Smooth muscle cell (in vitro differentiated cells): ENCODE measurements around the gene RPRD1B. TPM values are rescaled to one million over a fixed set of nuclear protein-coding genes. Genes with fewer than 3 reads are reported as not detected.
A peak's percentile ranks its signal among the peaks of the same experiment; 100 is the strongest.

Experiments used
- DNase-seq: peaks from one replicate; lab custom pipeline; 2025; ENCODE audit not compliant: unreplicated experiment; lab: John Stamatoyannopoulos, UW
- H2AFZ ChIP-seq: fragments of 200-600 bp; sonication (generic); 2 replicates; pipeline ENCODE4 v1.6.0; 2016; ENCODE audit warnings: antibody characterized with exemption, low read depth, mild to moderate bottlenecking
- H3F3A ChIP-seq: fragments of 200-600 bp; sonication (generic); 2 replicates; pipeline ENCODE4 v1.6.0; 2017; ENCODE audit warnings: antibody characterized with exemption, low read depth
- H3K27ac ChIP-seq: fragments of 200-600 bp; sonication (generic); 2 replicates; pipeline ENCODE4 v1.5.1; 2016; ENCODE audit warnings: low read depth, mild to moderate bottlenecking
- H3K27me3 ChIP-seq: fragments of 200-600 bp; sonication (generic); 2 replicates; pipeline ENCODE4 v1.6.1; 2016; ENCODE audit warnings: low read depth, mild to moderate bottlenecking
- H3K36me3 ChIP-seq: fragments of 200-600 bp; sonication (generic); 2 replicates; pipeline ENCODE4 v1.5.1; 2016; ENCODE audit warnings: low read depth
- H3K4me1 ChIP-seq: fragments of 200-600 bp; sonication (generic); 2 replicates; pipeline ENCODE4 v1.5.1; 2016; ENCODE audit warnings: low read depth
- H3K4me2 ChIP-seq: fragments of 200-600 bp; sonication (generic); 2 replicates; pipeline ENCODE4 v1.6.0; 2016; ENCODE audit warnings: mild to moderate bottlenecking
- H3K4me3 ChIP-seq: fragments of 200-600 bp; sonication (generic); 2 replicates; pipeline ENCODE4 v1.5.1; 2016; ENCODE audit warnings: mild to moderate bottlenecking
- H3K79me2 ChIP-seq: fragments of 200-600 bp; sonication (generic); 2 replicates; pipeline ENCODE4 v1.6.0; 2016; ENCODE audit warnings: low read depth, mild to moderate bottlenecking
- H3K9ac ChIP-seq: fragments of 200-600 bp; sonication (generic); 2 replicates; pipeline ENCODE4 v1.6.0; 2016; ENCODE audit warnings: low read depth
- H3K9me3 ChIP-seq: fragments of 200-600 bp; sonication (generic); replicated peaks from 2 replicates; pipeline ENCODE4 v1.5.1; 2016; ENCODE audit warnings: low read depth
- H4K20me1 ChIP-seq: fragments of 200-600 bp; sonication (generic); 2 replicates; pipeline ENCODE4 v1.6.0; 2016; ENCODE audit warnings: low read depth
- WGBS: methylation state at CpG from one replicate; pipeline ENCODE4 v1.1.7; 2016; ENCODE audit warnings: low lambda C conversion rate; 5-methylcytosine and 5-hydroxymethylcytosine counted together
- polyA plus RNA-seq: library from polyadenylated mRNA; unstranded; fragments of >200 nt; fragmentation: Nextera tagmentation; extraction: Ambion mirVana; gene quantifications from 2 replicates; pipeline ENCODE4 v1.2.1, GENCODE V29; 2016
- total RNA-seq: library from RNA; depleted of rRNA; stranded (reverse); fragments of >200 nt; gene quantifications from 2 replicates; pipeline ENCODE4 v1.2.3, GENCODE V29; 2014
- TF ChIP-seq, protein P1 (sequence below): fragments of 200-600 bp; sonication (generic); IDR thresholded peaks from 2 replicates; pipeline ENCODE4 v1.5.1; 2017; ENCODE audit warnings: borderline replicate concordance, mild to moderate bottlenecking, antibody characterized with exemption; ENCODE audit not compliant: insufficient read depth, poor library complexity, severe bottlenecking

The RPRD1B gene
- total and polyA plus RNA-seq, 2 experiments from 2014 or later, result 13.5 to 59.1 TPM

DNA sequence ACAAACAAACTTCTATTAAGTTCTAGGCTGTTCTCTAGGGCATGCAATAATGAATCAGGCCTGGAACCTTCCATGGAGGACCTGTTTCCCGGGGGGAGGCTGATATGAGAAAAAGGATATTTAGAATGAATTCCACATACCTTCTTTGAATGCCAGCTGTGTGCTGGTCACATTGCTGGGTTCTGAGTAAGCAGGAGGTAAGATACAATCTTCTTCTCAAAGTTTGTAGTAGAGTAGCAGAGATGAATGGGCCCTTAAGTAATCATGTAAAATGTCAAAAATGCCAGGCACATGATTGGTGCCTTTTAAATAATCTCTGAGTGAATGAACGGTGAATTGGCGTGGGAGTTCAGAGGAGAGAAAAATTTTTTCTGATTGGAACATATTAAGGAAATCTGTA lies 84.1 kb downstream of the RPRD1B start:
- no peaks in the 10 kb centered on the region for H4K20me1 ChIP-seq
- no peak overlapping the region for H2AFZ ChIP-seq
- H3K9me3 ChIP-seq, result no peaks in the 10 kb centered on the region
- no peak overlapping the region for H3K4me3 ChIP-seq
- no peaks in the 10 kb centered on the region for H3K27me3 ChIP-seq
- no peaks in the 10 kb centered on the region for H3K79me2 ChIP-seq
- H3K36me3 ChIP-seq, result no peaks in the 10 kb centered on the region
- no peaks in the 10 kb centered on the region for H3K4me1 ChIP-seq
- H3K27ac ChIP-seq, result peak overlapping the region; percentile 43
- H3K4me2 ChIP-seq, result peak overlapping the region; percentile 45
- TF ChIP-seq, protein P1, sequence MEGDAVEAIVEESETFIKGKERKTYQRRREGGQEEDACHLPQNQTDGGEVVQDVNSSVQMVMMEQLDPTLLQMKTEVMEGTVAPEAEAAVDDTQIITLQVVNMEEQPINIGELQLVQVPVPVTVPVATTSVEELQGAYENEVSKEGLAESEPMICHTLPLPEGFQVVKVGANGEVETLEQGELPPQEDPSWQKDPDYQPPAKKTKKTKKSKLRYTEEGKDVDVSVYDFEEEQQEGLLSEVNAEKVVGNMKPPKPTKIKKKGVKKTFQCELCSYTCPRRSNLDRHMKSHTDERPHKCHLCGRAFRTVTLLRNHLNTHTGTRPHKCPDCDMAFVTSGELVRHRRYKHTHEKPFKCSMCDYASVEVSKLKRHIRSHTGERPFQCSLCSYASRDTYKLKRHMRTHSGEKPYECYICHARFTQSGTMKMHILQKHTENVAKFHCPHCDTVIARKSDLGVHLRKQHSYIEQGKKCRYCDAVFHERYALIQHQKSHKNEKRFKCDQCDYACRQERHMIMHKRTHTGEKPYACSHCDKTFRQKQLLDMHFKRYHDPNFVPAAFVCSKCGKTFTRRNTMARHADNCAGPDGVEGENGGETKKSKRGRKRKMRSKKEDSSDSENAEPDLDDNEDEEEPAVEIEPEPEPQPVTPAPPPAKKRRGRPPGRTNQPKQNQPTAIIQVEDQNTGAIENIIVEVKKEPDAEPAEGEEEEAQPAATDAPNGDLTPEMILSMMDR, result no peak
- 27% methylated on average over 3 of the region's 3 CpGs for WGBS
- no peak overlapping the region for H3K9ac ChIP-seq
- peaks cover 6% of the 10 kb centered on the region for H3F3A ChIP-seq
- no peak for DNase-seq

DNA sequence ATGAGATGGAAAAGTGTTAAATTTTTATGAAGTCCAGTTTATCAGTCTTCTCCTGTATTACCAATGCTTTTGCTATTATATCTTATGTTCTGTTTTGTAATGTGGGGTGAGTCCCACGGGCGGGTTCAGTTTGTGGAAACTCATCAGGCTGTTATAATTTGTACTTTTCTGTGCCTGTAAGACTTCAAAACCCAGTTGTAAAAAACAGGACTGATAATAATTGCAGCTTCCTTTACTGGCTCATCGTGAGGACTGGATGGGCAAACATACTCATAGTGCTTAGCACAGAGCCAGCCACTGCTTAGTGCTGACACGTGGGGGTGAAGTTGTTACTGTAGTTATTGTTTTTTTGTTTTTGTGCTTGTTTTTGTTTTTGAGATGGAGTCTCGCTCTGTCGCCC lies 85.9 kb downstream of the RPRD1B start:
- Histone ChIP-seq H2AFZ (no peak overlapping the region), H3K4me1 (no peaks in the 10 kb centered on the region), H3K9me3 (no peaks in the 10 kb centered on the region), H3K27ac (peak overlapping the region; percentile 19), H3F3A (peaks cover 6% of the 10 kb centered on the region), H3K27me3 (no peaks in the 10 kb centered on the region), H4K20me1 (no peaks in the 10 kb centered on the region), H3K36me3 (no peaks in the 10 kb centered on the region), H3K4me2 (no peak overlapping the region), H3K9ac (no peak overlapping the region), H3K4me3 (no peak overlapping the region), H3K79me2 (no peaks in the 10 kb centered on the region)
- no peak for DNase-seq
- WGBS, result 44% methylated on average over 6 of the region's 6 CpGs
- TF ChIP-seq, protein P1, result no peak

DNA sequence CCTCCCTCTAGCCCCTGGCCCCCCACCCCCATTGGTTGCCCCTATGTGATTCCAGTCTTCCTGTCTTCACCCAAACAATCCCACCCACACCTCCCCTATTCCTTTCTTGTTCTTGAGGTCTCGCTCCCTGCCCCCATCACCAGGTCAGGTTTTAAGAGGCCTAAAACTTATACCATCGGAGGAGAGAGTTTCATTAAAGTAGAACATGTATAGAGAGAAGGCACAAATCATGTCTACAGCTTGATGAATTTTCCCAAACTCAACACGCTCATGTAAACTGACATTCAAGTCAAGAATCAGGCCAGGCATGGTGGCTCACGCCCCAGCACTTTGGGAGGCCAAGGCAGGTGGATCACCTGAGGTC lies 87.1 kb downstream of the RPRD1B start:
- Histone ChIP-seq H4K20me1 (no peaks in the 10 kb centered on the region), H3K4me1 (no peaks in the 10 kb centered on the region), H3K27me3 (no peaks in the 10 kb centered on the region), H3K9me3 (no peaks in the 10 kb centered on the region), H3K9ac (no peak overlapping the region), H3K4me2 (no peak overlapping the region), H3K27ac (no peak overlapping the region), H3F3A (peaks cover 6% of the 10 kb centered on the region), H3K4me3 (no peak overlapping the region), H3K79me2 (no peaks in the 10 kb centered on the region), H2AFZ (no peak overlapping the region), H3K36me3 (no peaks in the 10 kb centered on the region)
- WGBS, result 94% methylated on average over 4 of the region's 4 CpGs
- TF ChIP-seq, protein P1, result no peak
- DNase-seq, result no peak

DNA sequence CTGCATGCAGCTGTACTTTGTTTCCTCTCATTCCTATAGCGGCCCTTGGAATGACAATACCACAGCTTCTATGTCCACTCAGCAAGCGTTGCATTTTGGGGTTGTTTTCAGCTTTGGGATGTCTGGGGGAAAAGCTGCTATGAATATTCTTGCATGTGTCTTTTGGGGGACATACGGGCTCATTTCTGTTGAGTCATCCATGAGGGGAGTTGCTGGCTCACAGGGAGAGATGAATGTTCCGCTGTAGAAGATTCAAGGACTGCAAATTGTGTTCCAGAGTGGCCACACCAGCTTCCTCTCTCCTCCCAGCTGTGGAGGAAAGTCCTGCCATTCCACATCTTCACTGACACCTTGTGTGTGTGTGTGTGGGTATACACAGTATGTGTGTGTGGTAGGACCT lies 88.2 kb downstream of the RPRD1B start:
- Histone ChIP-seq H3K4me3 (no peak overlapping the region), H3K4me1 (no peaks in the 10 kb centered on the region), H2AFZ (no peak overlapping the region), H3K36me3 (no peaks in the 10 kb centered on the region), H3F3A (peaks cover 8% of the 10 kb centered on the region), H3K27ac (no peak overlapping the region), H3K79me2 (no peaks in the 10 kb centered on the region), H3K9ac (no peak overlapping the region), H4K20me1 (no peaks in the 10 kb centered on the region), H3K27me3 (no peaks in the 10 kb centered on the region), H3K9me3 (no peaks in the 10 kb centered on the region), H3K4me2 (no peak overlapping the region)
- TF ChIP-seq, protein P1, result no peak
- WGBS, result 87% methylated on average over 4 of the region's 4 CpGs
- DNase-seq, result no peak
